DND-41 (cell line): ENCODE results near the gene ZIC2.

ENCODE experiments used
- ATAC-seq: fragments of 200-7000 bp; cut with Tn5 transposase; 3 replicates; pipeline ENCODE4 v1.9.1; 2021; ENCODE audit warnings: low read depth; ENCODE audit not compliant: insufficient read depth
- DNase-seq: peaks from one replicate; pipeline ENCODE4 v3.0.0-alpha.2; 2020
- H2AFZ ChIP-seq: 2 replicates; pipeline ENCODE4 v1.6.0; 2012; ENCODE audit warnings: low read depth, low read length
- H3K27ac ChIP-seq: 2 replicates; pipeline ENCODE4 v1.5.1; 2012; ENCODE audit warnings: low read length, inconsistent platforms
- H3K27me3 ChIP-seq: fragments of 200-600 bp; sonication (generic); 2 replicates; pipeline ENCODE4 v1.6.0; 2012; ENCODE audit warnings: low read length, mild to moderate bottlenecking, inconsistent platforms; ENCODE audit not compliant: insufficient read depth, poor library complexity
- H3K36me3 ChIP-seq: 2 replicates; pipeline ENCODE4 v1.5.1; 2012; ENCODE audit warnings: low read length, inconsistent platforms; ENCODE audit not compliant: insufficient read depth
- H3K4me1 ChIP-seq: 2 replicates; pipeline ENCODE4 v1.5.1; 2012; ENCODE audit warnings: mild to moderate bottlenecking, low read length; ENCODE audit not compliant: insufficient read depth
- H3K4me2 ChIP-seq: 2 replicates; pipeline ENCODE4 v1.6.0; 2012; ENCODE audit warnings: mild to moderate bottlenecking, moderate library complexity, low read length, inconsistent platforms; ENCODE audit not compliant: insufficient read depth
- H3K4me3 ChIP-seq, 2 experiments: fragments of 200-600 bp in 1 of 2; shearing (Covaris generic) in 1 of 2; 2 replicates each; pipeline ENCODE4 v1.5.1; 2012 to 2016; ENCODE audit warnings: inconsistent platforms in 2 of 2, low read length in 2 of 2, mild to moderate bottlenecking in 2 of 2, low read depth in 1 of 2, moderate library complexity in 1 of 2
- H3K79me2 ChIP-seq: 2 replicates; pipeline ENCODE4 v1.6.0; 2012; ENCODE audit warnings: low read length, inconsistent platforms; ENCODE audit not compliant: insufficient read depth
- H3K9ac ChIP-seq: 2 replicates; pipeline ENCODE4 v1.6.0; 2012; ENCODE audit warnings: low read depth, mild to moderate bottlenecking, inconsistent platforms, low read length, moderate library complexity
- H3K9me3 ChIP-seq: 2 replicates; pipeline ENCODE4 v1.5.1; 2012; ENCODE audit warnings: low read length, moderate library complexity, mild to moderate bottlenecking, inconsistent platforms; ENCODE audit not compliant: insufficient read depth, severe bottlenecking
- H4K20me1 ChIP-seq: 2 replicates; pipeline ENCODE4 v1.6.0; 2012; ENCODE audit warnings: low read length; ENCODE audit not compliant: insufficient read depth
- EZH2 ChIP-seq: IDR thresholded peaks from 3 replicates; pipeline ENCODE4 v1.6.1; 2012; ENCODE audit warnings: borderline replicate concordance, low read depth, mild to moderate bottlenecking, moderate library complexity, low read length, inconsistent platforms; ENCODE audit not compliant: severe bottlenecking
- TF ChIP-seq, protein P1 (sequence below): IDR thresholded peaks from 2 replicates; pipeline ENCODE4 v1.5.1; 2012; ENCODE audit warnings: borderline replicate concordance, low read length, moderate library complexity, mild to moderate bottlenecking; ENCODE audit not compliant: poor library complexity, severe bottlenecking; ENCODE audit errors: extremely low read depth

Gene ZIC2

DNA sequence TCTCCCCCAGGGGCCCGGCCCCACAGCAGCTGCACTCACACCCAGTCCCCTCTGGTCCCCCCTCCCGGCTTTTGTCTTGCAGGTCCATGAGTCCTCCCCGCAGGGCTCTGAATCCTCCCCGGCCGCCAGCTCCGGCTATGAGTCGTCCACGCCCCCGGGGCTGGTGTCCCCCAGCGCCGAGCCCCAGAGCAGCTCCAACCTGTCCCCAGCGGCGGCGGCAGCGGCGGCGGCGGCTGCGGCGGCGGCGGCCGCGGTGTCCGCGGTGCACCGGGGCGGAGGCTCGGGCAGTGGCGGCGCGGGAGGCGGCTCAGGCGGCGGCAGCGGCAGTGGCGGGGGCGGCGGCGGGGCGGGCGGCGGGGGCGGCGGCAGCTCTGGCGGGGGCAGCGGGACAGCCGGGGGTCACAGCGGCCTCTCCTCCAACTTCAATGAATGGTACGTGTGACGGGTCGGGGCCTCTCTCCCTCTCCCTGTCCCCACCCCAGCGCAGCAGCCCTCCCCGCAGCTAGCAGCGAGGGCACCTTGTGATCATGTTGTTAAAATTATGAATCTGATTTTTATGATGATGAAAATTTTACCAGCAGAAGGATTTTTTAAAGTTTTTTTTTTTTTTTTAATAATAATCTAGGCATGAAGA, 3.8 kb downstream of the ZIC2 start:
- H3K79me2 ChIP-seq: peaks cover 25% of the 10 kb centered on the region
- H3K27me3 ChIP-seq: no peaks in the 10 kb centered on the region
- no peak overlapping the region for H2AFZ ChIP-seq
- peaks cover 23% of the 10 kb centered on the region for H3K4me1 ChIP-seq
- TF ChIP-seq, protein P1, sequence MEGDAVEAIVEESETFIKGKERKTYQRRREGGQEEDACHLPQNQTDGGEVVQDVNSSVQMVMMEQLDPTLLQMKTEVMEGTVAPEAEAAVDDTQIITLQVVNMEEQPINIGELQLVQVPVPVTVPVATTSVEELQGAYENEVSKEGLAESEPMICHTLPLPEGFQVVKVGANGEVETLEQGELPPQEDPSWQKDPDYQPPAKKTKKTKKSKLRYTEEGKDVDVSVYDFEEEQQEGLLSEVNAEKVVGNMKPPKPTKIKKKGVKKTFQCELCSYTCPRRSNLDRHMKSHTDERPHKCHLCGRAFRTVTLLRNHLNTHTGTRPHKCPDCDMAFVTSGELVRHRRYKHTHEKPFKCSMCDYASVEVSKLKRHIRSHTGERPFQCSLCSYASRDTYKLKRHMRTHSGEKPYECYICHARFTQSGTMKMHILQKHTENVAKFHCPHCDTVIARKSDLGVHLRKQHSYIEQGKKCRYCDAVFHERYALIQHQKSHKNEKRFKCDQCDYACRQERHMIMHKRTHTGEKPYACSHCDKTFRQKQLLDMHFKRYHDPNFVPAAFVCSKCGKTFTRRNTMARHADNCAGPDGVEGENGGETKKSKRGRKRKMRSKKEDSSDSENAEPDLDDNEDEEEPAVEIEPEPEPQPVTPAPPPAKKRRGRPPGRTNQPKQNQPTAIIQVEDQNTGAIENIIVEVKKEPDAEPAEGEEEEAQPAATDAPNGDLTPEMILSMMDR: no peak
- TF ChIP-seq EZH2: no peak
- no peak overlapping the region for H3K4me2 ChIP-seq
- no peak overlapping the region for H3K27ac ChIP-seq
- DNase-seq: no peak
- peaks cover 3% of the 10 kb centered on the region; the same call in 1 of the 2 replicates for H3K36me3 ChIP-seq
- ATAC-seq: no peak
- no peaks in the 10 kb centered on the region for H3K9me3 ChIP-seq
- no peak overlapping the region for H3K9ac ChIP-seq
- no peak overlapping the region for H3K4me3 ChIP-seq
- H4K20me1 ChIP-seq: no peaks in the 10 kb centered on the region; the same call in 1 of the 2 replicates

DNA sequence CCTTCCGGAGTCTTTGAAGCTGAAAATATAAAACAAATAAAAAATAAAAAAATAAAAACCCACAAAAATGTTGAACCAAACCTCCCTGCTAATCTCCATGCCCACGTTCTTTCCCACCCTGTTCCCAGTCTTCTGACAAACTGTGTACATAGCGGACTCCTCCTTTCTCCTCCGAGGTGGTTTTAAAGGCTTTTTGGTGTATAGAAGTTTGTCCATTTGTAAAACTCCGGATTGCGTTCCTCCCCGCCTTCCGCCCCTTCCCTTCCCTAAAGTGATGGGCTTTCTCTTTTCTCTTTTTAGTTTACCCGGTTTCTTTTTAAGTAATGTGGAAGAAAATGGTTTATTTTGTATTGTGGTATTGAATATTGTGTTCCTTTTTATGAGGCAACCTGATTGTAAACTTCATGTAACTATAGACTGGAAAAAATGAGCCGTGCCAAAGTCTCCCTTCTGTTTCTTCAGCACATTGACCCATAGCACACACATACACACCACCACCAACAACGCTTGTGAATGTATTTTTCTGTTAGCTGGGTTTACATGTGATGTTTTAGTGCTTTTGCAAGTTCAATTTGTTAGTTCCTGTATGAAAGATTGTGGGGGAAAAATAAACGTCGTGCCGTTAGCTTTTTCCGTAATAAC, 4.4 kb downstream of the ZIC2 start:
- ATAC-seq (no peak), DNase-seq (no peak)
- no peak overlapping the region for H3K9ac ChIP-seq
- peaks cover 3% of the 10 kb centered on the region; the same call in 1 of the 2 replicates for H3K36me3 ChIP-seq
- H3K4me3 ChIP-seq: no peak overlapping the region
- H4K20me1 ChIP-seq: no peaks in the 10 kb centered on the region; the same call in 1 of the 2 replicates
- TF ChIP-seq, protein P1: no peak
- no peak for TF ChIP-seq EZH2
- H2AFZ ChIP-seq: no peak overlapping the region
- peaks cover 25% of the 10 kb centered on the region for H3K79me2 ChIP-seq
- H3K27ac ChIP-seq: no peak overlapping the region
- no peaks in the 10 kb centered on the region for H3K27me3 ChIP-seq
- H3K9me3 ChIP-seq: no peaks in the 10 kb centered on the region
- no peak overlapping the region for H3K4me2 ChIP-seq
- H3K4me1 ChIP-seq: peaks cover 23% of the 10 kb centered on the region

DNA sequence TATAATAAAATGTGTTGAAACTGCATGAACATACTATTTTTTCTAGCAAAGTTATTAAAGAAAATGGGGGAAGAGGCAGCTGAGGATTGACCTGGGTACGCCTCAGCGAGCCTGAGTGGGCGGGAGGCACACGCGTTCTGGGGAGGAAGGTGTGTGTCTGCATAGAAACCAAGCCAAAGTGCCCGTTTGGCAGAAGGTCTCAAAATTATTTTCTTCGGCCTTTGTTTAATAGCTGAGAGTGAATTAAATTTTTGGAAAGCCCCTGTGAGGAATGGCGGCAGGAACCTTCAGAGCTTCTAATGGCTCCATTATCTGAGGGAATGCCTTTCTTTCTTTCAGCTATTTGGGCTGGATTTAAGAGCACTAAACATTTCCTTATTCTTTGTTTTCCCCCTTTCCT, 5.2 kb downstream of the ZIC2 start:
- Histone ChIP-seq H3K27ac (no peak overlapping the region), H4K20me1 (no peaks in the 10 kb centered on the region; the same call in 1 of the 2 replicates), H3K9me3 (no peaks in the 10 kb centered on the region), H3K4me1 (peaks cover 24% of the 10 kb centered on the region), H3K79me2 (peaks cover 24% of the 10 kb centered on the region), H3K9ac (no peak overlapping the region), H3K4me2 (no peak overlapping the region), H2AFZ (no peak overlapping the region), H3K36me3 (peaks cover 3% of the 10 kb centered on the region; the same call in 1 of the 2 replicates), H3K4me3 (no peak overlapping the region), H3K27me3 (no peaks in the 10 kb centered on the region)
- no peak for TF ChIP-seq EZH2
- TF ChIP-seq, protein P1: no peak
- DNase-seq: no peak
- no peak for ATAC-seq
